GM18498 (cell line): ENCODE data around the gene MSRB3.
"Not testable (repeated sequence)": the region's sequence is repeated elsewhere in the genome, so short reads cannot be mapped to it uniquely, and the experiment has no call there.

ENCODE experiments used
- ATAC-seq: cut with Tn5 transposase; IDR thresholded peaks from one replicate; pipeline ENCODE4 v1.9.1; 2021; ENCODE audit warnings: mild to moderate bottlenecking, moderate library complexity; ENCODE audit not compliant: unreplicated experiment

The MSRB3 gene

DNA sequence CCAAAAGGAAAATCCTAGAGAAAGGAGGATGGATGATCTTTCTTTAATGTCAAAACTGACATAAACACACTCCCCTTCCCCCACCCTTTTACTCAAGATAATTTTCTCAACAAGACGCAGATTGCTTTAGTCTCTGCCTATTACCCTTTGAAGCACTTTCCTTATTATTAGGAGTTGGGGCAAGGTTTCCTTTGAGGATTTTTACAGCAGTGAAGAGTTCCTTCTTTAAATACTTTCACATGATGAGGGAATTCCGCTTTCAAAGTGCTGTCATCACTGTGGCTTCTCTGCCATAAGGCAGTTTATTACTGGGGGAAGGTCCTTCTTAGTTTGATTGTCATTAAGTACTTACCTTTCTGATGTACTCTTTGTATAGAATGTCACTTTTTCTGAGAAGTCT lies 172.1 kb downstream of the MSRB3 start:
- ATAC-seq = no peak

DNA sequence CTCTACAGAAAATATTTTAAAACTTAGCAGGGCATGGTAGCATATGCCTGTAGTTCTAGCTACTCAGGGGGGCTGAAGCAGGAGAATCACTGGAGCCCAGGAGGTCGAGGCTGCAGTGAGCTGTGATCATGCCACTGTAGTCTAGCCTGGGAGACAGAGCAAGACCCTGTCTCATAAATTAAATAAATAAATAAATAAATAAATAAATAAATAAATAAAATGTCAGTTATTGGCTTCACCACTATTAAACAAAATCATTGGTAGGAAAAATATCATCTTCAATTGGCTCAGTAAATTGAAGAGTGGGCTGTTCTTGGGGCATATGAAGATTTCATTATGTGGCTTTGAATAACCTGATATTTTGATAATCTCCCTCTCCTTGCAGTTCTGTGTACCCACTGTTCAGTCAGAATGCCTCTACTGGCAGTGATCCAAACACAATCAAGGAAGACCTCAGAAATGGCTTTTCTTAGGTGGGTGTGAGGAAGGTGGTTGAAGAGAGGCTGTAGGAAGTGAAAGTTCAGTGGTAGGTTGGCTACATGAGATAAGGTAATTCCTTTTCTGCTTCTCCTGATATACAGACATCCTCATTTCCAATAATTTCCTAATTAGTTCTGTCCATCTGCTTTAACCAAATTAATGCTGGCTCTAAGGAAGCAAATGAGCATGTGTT lies 175.8 kb downstream of the MSRB3 start:
- ATAC-seq = no peak

DNA sequence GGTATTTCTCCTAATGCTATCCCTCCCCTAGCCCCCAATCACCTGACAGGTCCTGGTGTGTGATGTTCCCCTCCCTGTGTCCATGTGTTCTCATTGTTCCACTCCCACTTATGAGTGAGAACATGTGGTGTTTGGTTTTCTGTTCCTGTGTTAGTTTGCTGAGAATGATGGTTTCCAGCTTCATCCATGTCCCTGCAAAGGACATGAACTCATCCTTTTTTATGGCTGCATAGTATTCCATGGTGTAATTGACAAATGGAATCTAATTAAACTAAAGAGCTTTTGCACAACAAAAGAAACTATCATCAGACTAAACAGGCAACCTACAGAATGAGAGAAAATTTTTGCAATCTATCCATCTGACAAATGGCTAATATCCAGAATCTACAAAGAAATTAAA lies 178.9 kb downstream of the MSRB3 start:
- ATAC-seq = not testable (repeated sequence)

DNA sequence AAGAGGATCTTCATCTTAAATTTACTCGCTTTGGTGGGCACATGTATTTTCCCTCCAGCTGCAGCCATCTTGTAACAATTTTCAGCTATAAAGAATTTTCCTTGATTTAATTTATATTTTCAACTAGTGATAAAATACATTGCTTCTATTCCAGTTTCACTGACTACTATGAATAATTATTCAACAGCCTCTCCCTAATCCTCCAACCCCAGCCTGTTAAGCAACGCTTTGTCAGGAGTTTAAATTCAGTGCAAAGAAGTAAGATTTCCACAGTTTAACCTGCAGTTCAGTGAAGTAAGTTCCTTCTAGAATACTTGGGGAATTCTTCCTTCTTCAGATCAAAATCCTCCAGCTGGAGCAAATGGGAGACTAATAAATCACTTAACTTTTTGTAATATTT lies 180.2 kb downstream of the MSRB3 start:
- ATAC-seq = no peak

DNA sequence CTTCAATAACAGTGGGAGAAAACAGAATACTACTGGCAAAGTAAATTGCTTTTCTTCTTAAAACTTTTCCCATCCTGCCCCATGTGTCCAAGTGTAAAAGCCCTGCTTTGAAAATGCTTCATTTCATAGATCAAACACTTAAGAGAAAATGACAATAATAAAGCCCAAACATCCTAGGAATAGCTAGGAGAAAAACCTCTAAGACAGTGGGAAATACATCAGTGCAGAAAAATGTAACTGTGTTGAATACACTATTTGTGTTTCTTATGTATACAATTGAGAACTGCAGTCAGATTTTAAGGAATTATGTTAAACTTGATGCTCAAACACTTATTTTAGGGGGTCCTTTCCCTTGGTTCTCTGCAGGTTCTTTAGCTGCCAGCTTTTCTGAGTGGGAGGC lies 181.1 kb downstream of the MSRB3 start:
- no peak for ATAC-seq

DNA sequence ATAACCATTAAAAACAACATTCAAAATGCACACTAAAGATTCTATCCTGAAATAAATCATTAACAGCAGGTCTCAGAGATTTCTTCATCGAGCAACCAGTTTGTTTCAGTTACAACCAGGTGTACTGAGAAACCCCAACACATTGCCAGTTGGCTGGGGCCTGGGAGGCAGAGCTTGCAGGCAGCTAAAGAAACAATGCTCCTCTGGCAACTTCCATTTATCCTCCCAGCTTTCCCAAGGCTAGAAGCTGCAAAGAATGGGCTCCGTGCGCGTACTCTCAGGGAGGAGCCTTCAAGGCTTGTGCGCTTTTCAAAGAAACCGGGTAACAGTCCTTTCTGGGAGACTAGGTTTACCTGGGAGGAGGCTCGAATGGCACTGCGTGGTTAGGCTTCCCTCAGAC lies 181.6 kb downstream of the MSRB3 start:
- ATAC-seq = no peak

DNA sequence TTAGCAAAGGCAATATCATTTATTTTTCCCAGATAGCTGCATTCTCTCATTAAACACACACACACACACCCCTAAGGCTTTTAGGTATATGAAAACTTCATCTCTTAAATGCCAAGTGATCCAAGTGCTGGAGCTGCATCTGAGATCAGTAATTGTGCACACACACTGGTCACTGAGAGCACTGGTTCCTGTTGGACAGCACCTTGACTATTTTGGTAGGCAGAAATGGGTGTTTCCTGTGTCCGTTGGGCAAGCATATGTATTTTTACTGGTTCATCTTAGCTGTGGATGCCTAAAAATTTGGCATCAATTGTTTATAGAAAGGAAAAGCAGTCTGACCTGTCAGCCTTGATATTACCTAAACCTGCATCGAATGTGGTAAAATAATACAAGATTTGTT lies 182.5 kb downstream of the MSRB3 start:
- no peak for ATAC-seq

DNA sequence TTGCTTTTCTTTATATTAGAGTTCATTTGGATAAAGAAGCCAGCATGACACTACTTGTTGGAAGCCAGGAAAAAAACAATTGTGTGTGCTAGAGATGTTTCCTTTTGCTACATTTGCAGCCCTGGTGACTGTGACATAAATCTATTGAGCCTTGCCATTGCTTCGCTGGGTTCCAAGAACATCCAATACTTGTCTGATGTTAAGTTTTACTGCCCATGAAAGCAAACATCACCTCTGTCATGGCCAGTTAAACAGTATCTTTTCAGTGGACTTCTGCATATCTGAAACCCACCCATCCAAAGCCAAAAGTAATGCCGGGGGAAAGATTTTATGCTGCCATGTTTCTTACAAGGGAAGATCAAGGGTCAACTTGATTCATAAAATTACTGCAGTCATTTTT lies 184.0 kb downstream of the MSRB3 start:
- ATAC-seq = no peak

DNA sequence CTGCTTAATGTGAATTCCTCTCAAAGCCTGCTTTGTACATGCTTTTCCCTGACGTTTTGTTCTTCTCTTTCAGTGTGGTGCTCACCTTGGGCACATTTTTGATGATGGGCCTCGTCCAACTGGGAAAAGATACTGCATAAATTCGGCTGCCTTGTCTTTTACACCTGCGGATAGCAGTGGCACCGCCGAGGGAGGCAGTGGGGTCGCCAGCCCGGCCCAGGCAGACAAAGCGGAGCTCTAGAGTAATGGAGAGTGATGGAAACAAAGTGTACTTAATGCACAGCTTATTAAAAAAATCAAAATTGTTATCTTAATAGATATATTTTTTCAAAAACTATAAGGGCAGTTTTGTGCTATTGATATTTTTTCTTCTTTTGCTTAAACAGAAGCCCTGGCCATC lies 184.6 kb downstream of the MSRB3 start:
- ATAC-seq = no peak

DNA sequence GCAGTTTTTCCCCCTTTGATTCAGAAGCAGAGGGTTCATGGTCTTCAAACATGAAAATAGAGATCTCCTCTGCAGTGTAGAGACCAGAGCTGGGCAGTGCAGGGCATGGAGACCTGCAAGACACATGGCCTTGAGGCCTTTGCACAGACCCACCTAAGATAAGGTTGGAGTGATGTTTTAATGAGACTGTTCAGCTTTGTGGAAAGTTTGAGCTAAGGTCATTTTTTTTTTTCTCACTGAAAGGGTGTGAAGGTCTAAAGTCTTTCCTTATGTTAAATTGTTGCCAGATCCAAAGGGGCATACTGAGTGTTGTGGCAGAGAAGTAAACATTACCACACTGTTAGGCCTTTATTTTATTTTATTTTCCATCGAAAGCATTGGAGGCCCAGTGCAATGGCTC lies 185.1 kb downstream of the MSRB3 start:
- ATAC-seq = no peak

DNA sequence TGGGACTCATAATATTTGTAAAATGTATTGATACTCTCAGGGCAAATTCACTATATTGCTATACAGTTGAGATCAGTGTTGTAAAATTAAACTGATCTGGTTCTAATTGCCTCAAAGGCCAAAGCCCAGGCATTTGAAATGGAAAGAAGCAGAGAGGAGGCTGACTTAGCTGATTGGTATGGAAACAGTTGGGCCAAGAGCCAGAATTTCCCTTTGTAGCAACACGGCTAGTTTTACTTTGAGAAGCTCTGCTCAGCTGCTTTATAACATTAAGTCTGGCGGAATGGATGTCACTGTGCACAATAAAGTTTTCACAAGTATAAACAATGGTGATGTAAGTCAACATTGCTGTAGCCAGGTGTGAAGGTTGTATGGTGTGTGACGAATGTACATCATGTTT lies 186.4 kb downstream of the MSRB3 start:
- no peak for ATAC-seq

DNA sequence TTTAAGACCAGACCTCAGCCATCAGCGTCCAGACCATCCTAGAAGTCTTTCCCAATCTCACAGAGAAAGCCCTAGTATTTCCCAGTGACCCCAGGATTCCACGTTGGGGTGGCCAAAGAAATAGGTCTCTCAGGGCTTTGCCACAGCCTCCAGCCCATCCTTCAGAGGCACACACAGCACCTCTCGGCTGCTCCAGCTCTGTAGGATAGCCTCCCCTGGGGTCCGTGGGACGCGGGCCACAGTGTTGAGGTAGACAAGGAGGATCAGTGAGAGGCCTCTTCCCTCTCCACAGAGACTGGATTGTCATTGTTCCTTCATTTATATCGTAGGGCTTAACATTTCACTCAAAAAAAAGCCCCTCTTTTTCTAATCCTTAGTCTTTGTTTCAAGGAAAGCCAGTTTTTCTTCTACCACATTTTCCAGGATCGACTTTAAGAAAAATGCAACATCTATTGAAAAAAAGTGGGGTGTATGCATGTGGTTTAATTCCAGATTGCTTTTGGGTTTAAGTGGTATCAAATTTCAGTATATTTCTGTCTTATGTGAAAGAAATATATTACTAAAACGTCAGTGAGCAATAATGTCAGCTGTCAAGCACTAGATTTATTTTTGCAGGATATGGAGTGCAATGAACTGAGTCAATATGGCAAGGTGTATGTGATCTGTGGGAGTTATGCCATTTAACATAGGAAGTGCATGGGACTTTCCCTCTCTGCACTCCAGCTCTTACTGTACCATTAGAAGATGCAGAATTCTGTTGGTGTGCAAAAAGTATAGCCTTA lies 187.5 kb downstream of the MSRB3 start:
- ATAC-seq = no peak

DNA sequence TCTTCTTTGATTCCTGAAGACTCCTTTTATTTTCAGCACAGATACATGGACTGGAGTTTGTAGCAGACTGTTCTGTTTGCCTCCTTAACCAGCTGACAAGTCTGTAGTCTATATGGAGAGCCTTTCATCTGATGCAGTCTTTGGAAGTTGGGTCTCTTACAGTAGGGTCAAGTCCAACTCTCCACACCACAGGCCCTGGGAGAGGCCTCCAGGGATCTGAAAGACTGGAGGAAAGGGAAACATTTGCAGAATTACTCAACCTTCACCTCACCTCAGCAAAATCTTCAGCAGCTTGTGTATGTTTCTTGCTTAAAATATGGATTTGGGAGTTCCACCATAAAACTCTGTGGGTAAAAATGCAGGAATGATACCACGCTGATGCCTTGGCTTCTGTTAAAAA lies 188.4 kb downstream of the MSRB3 start:
- ATAC-seq = no peak

DNA sequence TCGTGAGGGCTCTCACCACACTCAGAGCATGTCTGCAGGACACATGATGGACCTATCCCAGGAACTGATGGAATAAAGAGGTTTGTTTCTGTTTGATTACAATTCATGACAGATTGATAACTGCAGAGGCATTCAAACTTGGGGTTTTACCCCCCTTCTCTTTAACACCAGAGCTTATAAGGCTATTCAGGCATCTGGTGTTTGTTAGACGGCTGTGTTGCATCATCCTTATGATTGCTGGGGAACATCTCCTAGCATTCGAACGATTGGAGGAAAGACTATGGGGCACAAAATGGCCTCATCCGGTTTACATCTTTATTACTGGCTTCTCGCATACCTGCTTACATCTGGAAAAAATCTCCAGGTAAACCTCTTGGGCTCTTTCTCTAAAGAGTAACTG lies 191.8 kb downstream of the MSRB3 start:
- no peak for ATAC-seq

DNA sequence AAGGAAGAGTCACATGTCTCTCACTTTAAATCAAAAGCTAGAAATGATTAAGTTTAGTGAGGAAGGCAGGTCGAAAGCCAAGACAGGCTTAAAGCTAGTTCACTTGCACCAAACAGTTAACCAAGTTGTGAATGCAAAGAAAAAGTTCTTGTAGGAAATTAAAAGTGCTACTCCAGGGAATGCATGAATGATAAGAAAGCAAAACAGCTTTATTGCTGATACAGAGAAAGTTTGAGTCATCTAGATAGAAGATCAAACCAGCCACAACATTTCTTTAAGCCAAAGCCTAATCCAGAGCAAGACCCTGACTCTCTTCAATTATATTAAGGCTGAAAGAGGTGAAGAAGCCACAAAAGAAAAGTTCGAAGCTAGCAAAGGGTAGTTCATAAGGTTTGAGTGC lies 193.6 kb downstream of the MSRB3 start:
- no peak for ATAC-seq

DNA sequence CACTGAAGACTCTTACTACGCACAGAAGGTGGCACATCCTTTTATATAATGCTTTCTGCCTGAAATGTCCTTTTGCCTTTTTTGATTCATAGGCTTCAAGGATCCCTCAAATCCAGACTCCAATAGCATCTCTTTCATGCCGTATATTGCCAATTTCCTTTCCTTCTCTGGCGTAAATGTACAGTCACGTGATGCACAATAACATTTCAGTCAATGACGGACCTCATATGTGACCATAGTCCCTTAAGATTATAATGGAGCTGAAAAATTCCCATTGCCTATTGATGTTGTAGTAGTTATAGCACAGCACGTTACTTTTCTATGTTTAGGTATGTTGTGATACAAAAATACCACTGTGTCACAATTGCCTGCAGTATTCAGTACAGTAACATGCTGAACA lies 196.3 kb downstream of the MSRB3 start:
- ATAC-seq = no peak

DNA sequence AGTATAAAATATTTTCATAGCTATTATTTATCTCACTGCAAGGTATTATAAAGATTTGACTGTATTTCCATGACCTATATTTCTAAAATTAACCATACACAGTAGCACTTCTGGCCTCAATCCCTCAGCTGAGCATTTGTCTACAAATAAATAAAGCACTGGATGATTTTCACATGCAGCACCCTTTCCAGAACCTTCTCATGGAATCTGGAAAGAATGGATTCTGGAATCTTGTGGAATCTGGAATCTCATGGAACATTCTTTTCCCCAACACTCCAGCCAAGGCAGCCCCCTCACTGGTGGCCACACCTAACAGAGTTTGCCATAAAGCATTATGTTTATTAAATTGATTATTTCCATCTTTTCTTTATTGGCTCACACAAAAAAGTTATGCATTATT lies 199.2 kb downstream of the MSRB3 start:
- ATAC-seq = no peak

DNA sequence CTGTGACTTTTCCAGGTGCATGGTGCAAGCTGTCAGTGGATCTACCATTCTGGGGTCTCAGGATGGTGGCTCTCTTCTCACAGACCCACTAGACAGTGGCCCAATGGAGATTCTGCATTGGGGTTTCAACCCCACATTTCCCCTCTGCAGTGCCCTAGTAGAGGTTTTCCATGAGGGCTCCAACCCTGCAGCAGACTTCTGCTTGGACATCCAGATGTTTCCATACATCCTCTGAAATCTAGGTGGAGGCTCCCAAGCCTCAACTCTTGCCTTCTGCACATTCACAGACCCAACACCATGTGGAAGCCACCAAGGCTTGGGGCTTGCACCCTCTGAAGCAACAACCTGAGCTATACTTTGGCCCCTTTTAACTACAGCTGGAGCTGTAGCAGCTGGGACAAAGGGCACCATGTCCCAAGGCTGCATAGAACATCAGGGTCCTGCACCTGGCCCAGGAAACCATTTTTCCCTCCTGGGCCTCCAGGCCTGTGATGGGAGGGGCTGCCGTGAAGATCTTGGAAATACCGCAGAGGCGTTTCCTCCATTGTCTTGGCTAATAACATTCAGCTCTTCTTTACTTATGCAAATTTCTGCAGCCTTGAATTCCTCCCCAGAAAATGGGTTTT lies 205.5 kb downstream of the MSRB3 start:
- ATAC-seq = not testable (repeated sequence)

DNA sequence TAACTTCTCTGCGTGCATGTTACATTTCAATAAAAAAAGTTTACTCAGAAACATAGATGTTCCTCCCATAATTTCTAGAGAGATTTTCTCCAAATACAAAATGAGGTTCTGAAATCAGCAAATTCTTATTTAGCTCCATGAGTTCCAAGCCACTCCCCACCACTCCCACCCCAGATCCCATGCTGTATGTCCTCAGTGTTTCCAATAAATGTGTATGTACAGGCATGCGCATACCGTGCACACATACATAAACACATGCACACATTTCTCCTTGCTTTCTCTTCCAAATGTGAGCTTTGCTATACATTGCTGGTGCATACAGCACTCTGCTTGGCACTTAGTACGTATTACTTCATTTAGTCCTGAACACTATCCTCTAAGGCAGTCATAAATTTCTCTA lies 209.7 kb downstream of the MSRB3 start:
- ATAC-seq = no peak

DNA sequence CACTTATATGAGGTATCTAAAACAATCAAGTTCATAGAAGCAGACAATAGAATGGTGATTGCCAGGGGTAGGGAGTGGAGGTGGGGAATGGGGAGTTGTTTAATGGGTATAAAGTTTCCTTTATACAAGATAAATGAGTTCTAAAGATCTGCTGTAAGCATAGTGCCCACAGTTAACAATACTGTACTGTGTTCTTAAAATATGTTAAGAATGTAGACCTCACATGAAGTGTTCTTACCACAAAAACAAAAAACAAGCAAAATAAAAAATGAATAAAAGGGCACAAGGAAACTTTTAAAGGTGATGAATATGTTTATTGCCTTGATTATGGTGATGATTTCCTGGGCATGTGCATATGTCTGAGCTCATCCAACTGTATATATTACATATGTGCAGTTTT lies 211.8 kb downstream of the MSRB3 start:
- no peak for ATAC-seq

DNA sequence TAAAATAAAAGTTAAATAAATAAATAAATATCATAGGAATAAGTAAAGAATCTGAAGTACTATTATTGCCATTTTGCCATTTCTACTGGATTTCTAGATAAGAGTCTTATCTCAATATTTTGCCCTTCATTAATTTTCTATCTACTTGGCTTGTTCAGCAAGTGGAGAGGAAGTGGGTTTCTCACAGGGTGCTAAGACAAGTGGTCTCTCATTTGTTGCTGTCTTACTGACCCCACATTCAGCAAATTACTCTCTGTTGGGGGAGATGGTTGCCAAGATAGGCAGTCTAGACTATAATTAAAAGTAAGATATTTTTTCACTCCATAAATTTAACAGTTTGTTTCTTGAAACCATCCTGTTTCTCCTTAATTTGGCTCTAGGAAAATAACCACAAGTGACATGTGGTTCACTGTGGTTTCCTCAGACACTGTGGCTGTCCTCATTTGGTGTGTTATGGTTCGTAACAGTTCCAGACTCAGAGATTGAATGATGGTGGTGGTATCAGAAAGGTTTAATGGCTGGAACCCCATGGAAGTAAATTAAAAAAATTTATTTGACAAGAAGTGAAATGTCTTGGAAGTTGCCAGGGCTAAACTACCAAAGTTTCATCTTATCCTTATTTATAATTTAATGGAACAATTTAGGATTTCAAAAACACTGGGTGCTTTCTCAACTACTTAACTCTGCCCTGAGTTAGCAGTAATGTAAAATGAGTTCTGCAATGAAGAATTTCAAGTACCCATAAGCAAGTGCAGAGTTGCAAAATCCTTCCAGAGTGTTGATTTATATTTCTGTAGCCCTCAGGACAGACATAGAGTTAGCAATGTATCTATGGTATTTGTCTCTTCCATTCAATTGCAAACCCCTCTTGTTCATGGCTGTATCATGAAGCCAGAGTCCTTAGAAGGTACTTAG lies 214.8 kb downstream of the MSRB3 start:
- ATAC-seq = no peak
